ENCODE results near the gene IRS1.

GRCh38 chr2:226758921-226759640, 40.5 kb downstream of the IRS1 start:
- TF ChIP-seq CTCF (IDR thresholded peaks at IDR 0.05), result no peak
- no peak for TF ChIP-seq POLR2AphosphoS5 (IDR thresholded peaks at IDR 0.05)
